ENCODE data around the gene TBC1D22A.

DNA sequence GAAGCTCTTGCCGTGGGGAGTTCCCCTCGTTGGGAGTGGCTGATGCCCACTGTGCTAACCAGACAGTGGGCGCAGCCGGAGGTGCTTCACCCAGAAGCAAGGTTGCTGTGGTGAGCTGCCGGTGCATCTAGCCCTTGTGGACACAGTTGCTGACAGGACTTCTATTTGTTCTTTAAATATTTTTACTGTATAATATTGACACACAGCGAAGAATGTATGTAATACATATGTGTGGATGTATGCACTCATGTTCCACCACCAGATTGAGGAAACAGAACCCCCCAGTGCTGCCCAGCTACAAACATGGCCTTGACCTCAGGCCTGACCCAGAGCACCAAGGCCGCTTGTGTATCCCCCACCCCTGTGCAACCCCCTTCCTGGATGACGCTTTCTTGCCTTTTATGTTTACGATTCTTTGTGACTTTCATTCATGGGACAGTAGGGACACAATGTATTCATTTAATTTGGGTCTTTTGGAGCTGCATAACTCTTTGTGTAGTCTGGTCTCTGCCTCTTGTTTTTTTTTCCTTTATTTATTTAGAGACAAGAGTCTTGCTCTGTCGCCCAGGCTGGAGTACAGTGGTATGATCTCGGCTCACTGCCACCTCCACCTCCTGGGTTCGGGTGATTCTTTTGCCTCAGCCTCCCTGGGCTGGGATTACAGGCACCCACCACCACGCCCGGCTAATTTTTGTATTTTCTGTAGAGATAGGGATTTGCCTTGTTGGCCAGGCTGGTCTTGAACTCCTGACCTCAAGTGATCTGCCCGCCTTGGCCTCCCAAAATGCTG is 132.6 kb downstream of the TBC1D22A start:
- no peak for TF ChIP-seq POLR2AphosphoS5 (IDR thresholded peaks at IDR 0.05)
- no peak for TF ChIP-seq CTCF (IDR thresholded peaks at IDR 0.05)
- TF ChIP-seq POLR2A (IDR thresholded peaks at IDR 0.05) = no peak
- TF ChIP-seq EP300 (IDR thresholded peaks at IDR 0.05) = no peak

Data from gastroesophageal sphincter (tissue), 3 donors.